Effector memory CD4-positive, alpha-beta T cell (primary cell): ENCODE data around the gene ARL5C.
A peak's percentile ranks its signal among the peaks of the same experiment; 100 is the strongest.

ENCODE experiments used
- DNase-seq, 3 donors: peaks; one replicate each; pipeline ENCODE4 v3.0.0-alpha.2; 2020
- H3K27ac ChIP-seq: 2 replicates; pipeline ENCODE4 v1.7.0; 2013; ENCODE audit warnings: mild to moderate bottlenecking, low read length, moderate library complexity; ENCODE audit not compliant: insufficient read depth, poor library complexity, severe bottlenecking
- H3K27me3 ChIP-seq: replicated peaks from 2 replicates; pipeline ENCODE4 v1.7.0; 2013; ENCODE audit warnings: mild to moderate bottlenecking, low read length; ENCODE audit not compliant: insufficient read depth, control insufficient read depth, poor library complexity, severe bottlenecking
- H3K36me3 ChIP-seq: 2 replicates; pipeline ENCODE4 v1.7.0; 2013; ENCODE audit warnings: mild to moderate bottlenecking, low read length, moderate library complexity; ENCODE audit not compliant: control insufficient read depth, insufficient read depth
- H3K4me1 ChIP-seq: 2 replicates; pipeline ENCODE4 v1.7.0; 2013; ENCODE audit warnings: low read length, mild to moderate bottlenecking; ENCODE audit not compliant: control insufficient read depth, insufficient read depth, poor library complexity, severe bottlenecking
- H3K4me3 ChIP-seq: 2 replicates; pipeline ENCODE4 v1.7.0; 2013; ENCODE audit warnings: low read length, low read depth, mild to moderate bottlenecking; ENCODE audit not compliant: insufficient read depth, poor library complexity, severe bottlenecking
- H3K9me3 ChIP-seq: 2 replicates; pipeline ENCODE4 v1.7.0; 2013; ENCODE audit warnings: mild to moderate bottlenecking, low read length, moderate library complexity; ENCODE audit not compliant: control insufficient read depth

Gene ARL5C

DNA sequence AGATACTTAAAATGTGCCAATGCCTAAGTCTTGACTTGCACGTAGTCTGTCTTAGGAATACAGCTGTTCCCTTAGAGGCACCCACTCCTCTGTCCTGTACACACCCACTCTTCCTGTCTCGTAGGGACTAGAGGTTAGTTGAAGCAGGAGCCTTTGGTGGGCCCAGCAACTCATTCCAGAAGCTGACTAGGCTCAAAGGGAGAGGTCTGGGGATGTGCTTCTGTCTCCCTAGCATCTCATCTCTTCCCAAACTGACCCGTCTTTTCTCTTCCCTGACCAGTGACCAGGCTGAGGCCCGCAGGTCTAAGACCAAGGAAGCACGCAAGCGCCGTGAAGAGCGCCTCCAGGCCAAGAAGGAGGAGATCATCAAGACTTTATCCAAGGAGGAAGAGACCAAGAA is 38.3 kb upstream of the ARL5C start:
- H3K4me3 ChIP-seq, result no peak overlapping the region
- H3K4me1 ChIP-seq, result peaks cover 29% of the 10 kb centered on the region
- no peaks in the 10 kb centered on the region for H3K27me3 ChIP-seq
- no peaks in the 10 kb centered on the region for H3K9me3 ChIP-seq
- H3K27ac ChIP-seq, result no peak overlapping the region
- peaks cover 35% of the 10 kb centered on the region for H3K36me3 ChIP-seq
- DNase-seq, result no peak

DNA sequence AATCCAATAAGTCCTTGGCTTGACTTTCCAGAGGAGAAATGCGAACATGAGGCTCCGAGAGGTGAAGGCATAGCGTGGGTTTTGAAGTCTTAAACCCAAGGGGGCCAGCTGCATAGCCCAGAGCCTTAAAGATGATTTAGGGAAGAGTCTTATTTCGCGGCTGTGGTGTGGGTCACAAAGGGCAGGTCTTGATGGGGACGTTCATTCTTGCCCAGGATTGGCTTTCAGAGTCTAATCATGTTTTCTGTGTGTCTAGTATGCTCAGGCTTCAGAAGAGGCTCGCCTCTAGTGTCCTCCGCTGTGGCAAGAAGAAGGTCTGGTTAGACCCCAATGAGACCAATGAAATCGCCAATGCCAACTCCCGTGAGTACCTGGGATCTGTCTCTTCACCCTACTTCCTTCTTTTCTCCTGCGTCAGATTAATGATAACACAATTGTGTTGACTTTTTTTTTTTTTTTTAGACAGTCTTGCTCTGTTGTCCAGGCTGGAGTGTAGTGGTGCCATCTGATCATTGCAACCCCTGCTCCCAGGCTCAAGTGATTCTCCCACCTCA is 35.1 kb upstream of the ARL5C start:
- Histone ChIP-seq H3K27me3 (no peaks in the 10 kb centered on the region), H3K36me3 (peaks cover 35% of the 10 kb centered on the region), H3K27ac (peak overlapping the region; percentile 99), H3K9me3 (no peaks in the 10 kb centered on the region), H3K4me3 (peak overlapping the region; percentile 70), H3K4me1 (peaks cover 37% of the 10 kb centered on the region)
- no peak for DNase-seq

DNA sequence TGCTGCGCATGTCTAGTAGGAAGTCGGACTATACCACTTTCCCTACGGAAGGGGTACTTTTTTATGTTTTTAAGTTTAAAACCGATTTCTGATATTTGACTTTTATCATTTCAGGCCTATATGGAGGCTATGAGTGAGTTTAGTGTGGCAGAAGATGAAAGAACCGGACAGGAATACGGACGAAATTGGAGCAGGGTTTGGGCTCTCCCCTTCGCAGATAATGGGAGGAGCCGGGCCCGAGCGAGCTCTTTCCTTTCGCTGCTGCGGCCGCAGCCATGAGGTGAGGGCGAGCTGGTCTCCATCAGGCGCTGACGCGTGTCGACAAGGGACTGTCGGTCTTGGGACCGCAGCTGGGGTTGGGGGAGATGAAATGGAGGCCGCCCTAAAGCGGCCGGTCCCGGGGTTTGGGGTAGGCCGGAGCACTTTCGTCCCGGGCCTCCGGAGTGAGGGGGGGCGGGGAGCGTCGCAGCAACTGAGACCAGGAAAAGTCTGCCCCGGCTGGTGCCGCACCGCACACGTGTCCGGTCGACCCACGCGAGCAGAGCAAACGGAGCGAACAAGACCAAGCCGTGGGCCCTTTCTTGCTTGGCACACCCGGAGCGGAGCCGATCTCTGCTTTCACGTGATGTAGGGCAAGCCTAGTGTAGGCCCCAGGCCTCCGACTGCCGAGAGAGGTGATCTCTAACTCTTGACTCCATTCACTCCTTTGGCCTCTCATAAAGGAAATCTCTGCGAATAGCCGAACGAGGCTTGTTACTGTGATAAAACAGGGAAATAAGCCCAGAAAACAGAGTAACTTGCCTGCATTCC is 34.3 kb upstream of the ARL5C start, which contains the start of gene RPL19:
Gene RPL19, plus strand, starts transcription at position 214 of the 810 bp plus-strand sequence. Its CDS starts 62 bp downstream, at position 276.
- H3K27ac ChIP-seq, result peak within 1 kb of the TSS; percentile 99
- H3K4me3 ChIP-seq, result peak within 1 kb of the TSS; percentile 70
- H3K4me1 ChIP-seq, result peaks cover 42% of the 10 kb centered on the region
- peak; percentile 68 to 74 (median 72) for DNase-seq
- peaks cover 35% of the 10 kb centered on the region for H3K36me3 ChIP-seq
- no peaks in the 10 kb centered on the region for H3K27me3 ChIP-seq
- H3K9me3 ChIP-seq, result no peaks in the 10 kb centered on the region

DNA sequence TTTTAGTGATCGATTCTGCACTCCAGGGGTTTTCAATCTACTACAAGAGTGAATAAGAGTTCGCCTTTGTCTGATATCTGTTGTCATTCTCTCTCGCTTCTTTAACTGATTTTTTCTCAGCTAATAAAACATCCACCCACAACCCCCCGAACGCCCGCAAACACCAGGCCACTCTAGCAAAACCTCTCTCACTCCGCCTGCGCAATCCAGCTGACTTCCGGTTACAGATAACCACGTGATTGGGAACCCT is 33.8 kb upstream of the ARL5C start:
- peak; percentile 75 to 83 (median 80) for DNase-seq

DNA sequence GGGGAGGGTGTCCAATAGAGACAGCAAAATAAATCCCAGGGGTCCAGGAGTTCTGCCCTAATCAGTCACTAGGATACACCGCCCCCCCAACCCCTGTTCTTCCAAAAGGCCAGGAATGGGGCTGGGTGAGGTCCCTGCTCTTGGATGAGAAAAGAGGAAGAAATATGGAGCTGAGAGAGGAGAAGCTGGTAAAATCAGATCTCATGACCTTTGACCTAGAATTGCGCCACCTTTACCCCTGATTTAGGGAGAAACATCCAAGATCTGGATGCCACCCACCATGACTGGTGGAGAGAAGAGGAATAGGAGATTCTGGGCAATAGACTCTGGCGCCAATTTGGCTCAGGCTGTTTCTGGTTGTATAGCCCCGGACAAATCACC is 32.2 kb upstream of the ARL5C start:
- no peaks in the 10 kb centered on the region for H3K27me3 ChIP-seq
- H3K9me3 ChIP-seq, result no peaks in the 10 kb centered on the region
- no peak for DNase-seq
- peak overlapping the region; percentile 74 for H3K4me3 ChIP-seq
- H3K36me3 ChIP-seq, result peaks cover 15% of the 10 kb centered on the region
- peaks cover 42% of the 10 kb centered on the region for H3K4me1 ChIP-seq
- H3K27ac ChIP-seq, result peak overlapping the region; percentile 7

More for the DNA sequence above, 33.8 kb upstream of the ARL5C start:
- Histone ChIP-seq H3K9me3 (no peaks in the 10 kb centered on the region), H3K36me3 (peaks cover 31% of the 10 kb centered on the region), H3K27ac (peak overlapping the region; percentile 99), H3K4me3 (peak overlapping the region; percentile 70), H3K4me1 (peaks cover 42% of the 10 kb centered on the region), H3K27me3 (no peaks in the 10 kb centered on the region)

DNA sequence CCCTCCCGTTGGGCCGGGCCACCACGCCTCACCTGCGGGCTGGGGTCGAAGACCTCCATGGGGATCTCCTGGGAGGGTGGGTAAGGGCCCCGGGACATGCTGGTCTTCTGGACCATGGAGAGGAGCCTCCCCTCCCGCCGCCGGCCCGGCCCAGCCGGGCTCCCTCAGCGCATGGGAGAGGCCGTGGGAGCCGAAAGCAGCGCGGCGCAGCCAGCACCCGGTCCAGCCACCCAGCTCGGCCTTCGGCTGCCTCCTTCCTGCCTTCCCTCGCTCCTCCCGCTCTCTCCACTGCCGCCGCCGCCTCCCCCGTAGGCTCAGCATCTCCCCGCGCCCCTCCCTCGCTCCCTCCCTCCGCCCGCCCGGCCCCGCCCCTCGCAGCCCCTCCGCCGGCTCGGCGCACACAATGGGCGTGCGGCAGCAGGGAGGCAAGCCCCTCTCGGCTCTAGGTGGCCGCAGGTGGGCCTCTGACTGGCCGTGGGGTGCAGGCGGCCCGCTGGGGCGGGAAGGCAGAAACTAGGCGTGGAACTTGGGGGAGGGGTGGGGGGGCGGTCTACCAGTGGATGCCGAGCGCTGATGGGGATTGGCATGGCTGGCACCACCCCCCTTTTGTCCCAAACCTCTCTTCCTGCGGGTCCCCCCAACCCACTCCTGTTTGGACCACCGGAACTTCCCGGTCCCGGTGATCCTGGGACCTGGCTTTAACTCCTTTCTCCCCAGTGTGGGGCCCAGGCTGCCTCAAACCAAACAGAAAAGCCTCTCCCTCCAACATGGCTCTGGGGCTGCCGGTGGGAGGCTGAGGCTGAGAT is 31.6 kb upstream of the ARL5C start, which contains the start of gene CACNB1:
Gene CACNB1, minus strand, starts transcription at position 290 of the 806 bp plus-strand sequence. Its CDS starts 174 bp downstream, at position 116.
- H3K27ac ChIP-seq, result peak within 1 kb of the TSS; percentile 54
- H3K9me3 ChIP-seq, result no peaks in the 10 kb centered on the region
- DNase-seq, result peak; percentile 56 to 67 (median 62)
- H3K27me3 ChIP-seq, result no peaks in the 10 kb centered on the region
- H3K4me3 ChIP-seq, result peak within 1 kb of the TSS; percentile 74
- peaks cover 42% of the 10 kb centered on the region for H3K4me1 ChIP-seq
- peaks cover 9% of the 10 kb centered on the region for H3K36me3 ChIP-seq

DNA sequence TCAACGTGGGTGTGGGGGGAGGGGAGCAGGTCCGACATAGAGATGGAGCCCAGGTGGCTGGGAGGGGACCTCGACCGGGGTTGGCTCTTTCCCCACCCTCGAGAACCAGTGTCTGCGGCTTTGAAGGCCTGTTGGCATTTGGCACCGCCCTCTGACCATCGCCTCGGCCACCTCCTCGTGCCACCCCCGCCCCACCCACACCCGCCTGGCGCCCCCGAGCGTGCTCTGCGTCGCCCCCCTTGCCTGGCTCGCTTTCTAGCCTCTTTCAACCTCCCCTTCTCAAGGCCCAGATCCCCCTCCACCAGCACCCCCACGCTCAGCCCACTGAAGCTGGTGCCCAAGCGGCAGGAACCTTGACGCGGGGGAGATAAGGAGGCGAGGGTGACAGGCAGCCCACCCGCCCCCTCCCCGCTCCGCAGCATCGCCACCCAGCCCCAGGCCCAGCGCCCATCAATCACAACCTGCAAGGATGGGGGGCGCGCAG is 30.9 kb upstream of the ARL5C start:
- DNase-seq, result no peak
- H3K36me3 ChIP-seq, result peaks cover 2% of the 10 kb centered on the region
- H3K27ac ChIP-seq, result peak overlapping the region; percentile 54
- peaks cover 39% of the 10 kb centered on the region for H3K4me1 ChIP-seq
- no peaks in the 10 kb centered on the region for H3K27me3 ChIP-seq
- peak overlapping the region; percentile 74 for H3K4me3 ChIP-seq
- H3K9me3 ChIP-seq, result no peaks in the 10 kb centered on the region

DNA sequence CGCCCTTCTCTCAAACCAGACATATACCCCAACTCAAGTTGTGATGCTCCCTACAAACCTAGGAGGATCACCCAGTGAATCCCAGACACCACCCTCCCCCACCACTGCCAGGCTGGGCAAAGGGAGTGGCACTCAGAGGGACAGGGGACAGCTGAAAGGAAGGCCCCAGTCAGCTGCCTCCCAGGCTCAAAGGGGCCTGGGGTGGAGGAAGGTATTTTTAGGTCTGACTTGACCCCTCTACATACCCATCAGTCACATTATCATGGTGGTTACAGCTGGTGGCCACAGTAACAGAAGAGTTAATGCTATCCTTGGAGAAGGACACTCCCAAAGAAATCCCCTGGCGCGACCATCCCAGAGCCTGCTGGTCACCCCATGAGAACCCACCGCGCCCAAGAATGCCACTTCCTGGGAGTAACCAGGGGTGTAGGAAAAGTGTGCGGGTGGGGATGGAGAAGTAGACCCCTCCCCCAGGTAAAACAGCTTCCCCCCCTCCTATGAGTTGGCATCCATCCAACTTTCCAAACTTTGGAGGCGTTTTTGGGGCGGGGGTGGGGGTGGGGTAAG is 30.4 kb upstream of the ARL5C start:
- Histone ChIP-seq H3K27me3 (no peaks in the 10 kb centered on the region), H3K4me1 (peaks cover 34% of the 10 kb centered on the region), H3K27ac (no peak overlapping the region), H3K9me3 (no peaks in the 10 kb centered on the region), H3K4me3 (no peak overlapping the region), H3K36me3 (no peaks in the 10 kb centered on the region)
- no peak for DNase-seq

DNA sequence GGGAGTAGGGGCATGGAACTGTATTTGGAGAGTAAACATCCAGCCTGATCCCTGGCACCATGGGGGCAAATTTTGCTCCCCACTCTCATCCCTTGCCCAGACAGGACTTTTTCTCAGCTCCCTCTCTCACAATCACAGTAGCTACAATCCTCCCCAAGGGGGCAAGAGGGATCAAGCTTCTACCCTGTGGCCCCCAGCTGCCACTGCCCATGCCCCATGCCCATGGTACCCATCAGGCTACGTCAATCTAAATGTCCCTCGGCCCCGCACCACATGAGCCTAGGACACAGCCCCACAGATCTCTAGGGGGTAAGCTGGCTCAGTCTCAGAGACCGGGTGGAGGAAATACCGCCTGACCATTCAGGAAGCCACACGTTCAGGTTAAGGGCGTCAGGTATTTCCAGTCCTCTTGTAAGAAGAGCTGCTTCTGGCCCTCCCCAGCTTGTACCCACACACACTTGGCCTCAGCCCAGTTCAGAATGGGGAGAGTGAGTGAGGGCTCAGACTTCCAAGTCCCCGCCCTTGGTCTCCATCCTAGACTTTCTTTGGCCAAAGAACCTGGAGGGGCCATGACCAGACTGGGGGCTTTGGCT is 29.7 kb upstream of the ARL5C start:
- H3K4me3 ChIP-seq, result no peak overlapping the region
- H3K27me3 ChIP-seq, result no peaks in the 10 kb centered on the region
- H3K36me3 ChIP-seq, result no peaks in the 10 kb centered on the region
- no peaks in the 10 kb centered on the region for H3K9me3 ChIP-seq
- no peak for DNase-seq
- peak overlapping the region; percentile 30 for H3K27ac ChIP-seq
- H3K4me1 ChIP-seq, result peaks cover 27% of the 10 kb centered on the region
